Measurements from ENCODE around the gene KRTAP21-1. TPM values are rescaled to one million over a fixed set of nuclear protein-coding genes. Genes with fewer than 3 reads are reported as not detected.
A peak's percentile ranks its signal among the peaks of the same experiment; 100 is the strongest.

The KRTAP21-1 gene
- total RNA-seq, 1 donor from 2014 or later = not detected

DNA sequence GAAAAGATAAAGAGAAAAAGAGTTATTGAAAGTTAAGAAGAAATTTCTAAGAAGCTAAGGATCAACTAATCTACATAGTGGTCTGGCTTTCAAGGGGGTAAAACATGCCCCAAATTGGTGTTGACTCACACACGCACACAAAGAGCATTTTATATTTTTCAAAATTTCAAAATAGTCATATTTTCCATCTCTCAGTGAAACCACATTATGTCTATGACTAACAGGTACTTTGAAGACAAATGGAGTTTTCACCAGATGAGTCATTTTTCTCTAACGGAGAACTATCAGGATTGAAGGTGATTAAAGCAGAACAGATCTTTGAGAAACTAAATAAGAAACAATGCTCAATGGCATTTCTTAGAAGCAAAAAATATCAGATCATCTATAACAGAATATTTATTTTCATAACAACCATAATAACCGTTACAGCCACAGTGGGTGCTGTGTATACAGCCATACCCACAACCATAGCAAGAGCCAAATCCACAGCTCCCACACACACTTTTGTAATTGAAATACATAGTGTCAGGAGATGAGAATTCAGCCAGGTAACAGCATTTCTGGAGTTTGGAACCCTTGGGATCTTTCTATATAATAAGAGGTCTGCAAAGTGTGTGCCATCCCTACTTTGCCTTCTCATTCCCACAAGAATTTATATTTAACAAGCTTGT lies 36.9 kb downstream of the KRTAP21-1 start, which contains the start of gene KRTAP21-3:
Gene KRTAP21-3 (minus strand): TSS at position 539 of the 671 bp plus-strand sequence. CDS start 18 bp downstream, at position 521.
- TF ChIP-seq, protein P1, sequence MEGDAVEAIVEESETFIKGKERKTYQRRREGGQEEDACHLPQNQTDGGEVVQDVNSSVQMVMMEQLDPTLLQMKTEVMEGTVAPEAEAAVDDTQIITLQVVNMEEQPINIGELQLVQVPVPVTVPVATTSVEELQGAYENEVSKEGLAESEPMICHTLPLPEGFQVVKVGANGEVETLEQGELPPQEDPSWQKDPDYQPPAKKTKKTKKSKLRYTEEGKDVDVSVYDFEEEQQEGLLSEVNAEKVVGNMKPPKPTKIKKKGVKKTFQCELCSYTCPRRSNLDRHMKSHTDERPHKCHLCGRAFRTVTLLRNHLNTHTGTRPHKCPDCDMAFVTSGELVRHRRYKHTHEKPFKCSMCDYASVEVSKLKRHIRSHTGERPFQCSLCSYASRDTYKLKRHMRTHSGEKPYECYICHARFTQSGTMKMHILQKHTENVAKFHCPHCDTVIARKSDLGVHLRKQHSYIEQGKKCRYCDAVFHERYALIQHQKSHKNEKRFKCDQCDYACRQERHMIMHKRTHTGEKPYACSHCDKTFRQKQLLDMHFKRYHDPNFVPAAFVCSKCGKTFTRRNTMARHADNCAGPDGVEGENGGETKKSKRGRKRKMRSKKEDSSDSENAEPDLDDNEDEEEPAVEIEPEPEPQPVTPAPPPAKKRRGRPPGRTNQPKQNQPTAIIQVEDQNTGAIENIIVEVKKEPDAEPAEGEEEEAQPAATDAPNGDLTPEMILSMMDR (IDR thresholded peaks at IDR 0.05; ENCODE audit: insufficient read depth, low read length, poor library complexity, severe bottlenecking) = no peak
- Histone ChIP-seq H3K27me3 (ENCODE audit: control insufficient read depth, insufficient read depth, low read length) (no peaks in the 10 kb centered on the region), H3K36me3 (ENCODE audit: control insufficient read depth, insufficient read depth, low read length) (no peaks in the 10 kb centered on the region), H3K4me3 (ENCODE audit: low read depth, low read length) (no peak within 1 kb of the TSS)
- peak; percentile 21 for DNase-seq (ENCODE audit: low read depth)

DNA sequence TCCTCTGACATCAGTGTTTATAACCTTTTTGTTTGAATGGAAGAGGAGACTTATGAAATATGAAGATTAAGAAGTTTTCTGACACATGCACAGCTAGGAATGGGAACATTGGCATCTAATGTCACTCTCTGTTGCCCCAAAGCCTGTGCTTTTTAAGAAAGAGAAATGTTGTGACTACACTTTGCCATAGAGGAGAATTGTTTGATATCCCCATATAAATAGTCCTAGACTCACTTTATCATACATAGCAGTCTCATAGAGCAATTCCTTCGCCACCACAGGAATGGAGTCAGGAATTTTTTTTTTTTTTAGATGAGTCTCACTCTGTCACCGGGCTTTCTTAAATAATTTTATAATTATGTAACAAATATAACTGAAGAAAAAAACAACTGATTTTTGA lies 38.1 kb downstream of the KRTAP21-1 start:
- TF ChIP-seq, protein P1 (IDR thresholded peaks at IDR 0.05; ENCODE audit: insufficient read depth, low read length, poor library complexity, severe bottlenecking) = no peak
- Histone ChIP-seq H3K27me3 (ENCODE audit: control insufficient read depth, insufficient read depth, low read length) (no peaks in the 10 kb centered on the region), H3K4me3 (ENCODE audit: low read depth, low read length) (no peak overlapping the region), H3K36me3 (ENCODE audit: control insufficient read depth, insufficient read depth, low read length) (no peaks in the 10 kb centered on the region)
- DNase-seq (ENCODE audit: low read depth) = no peak

DNA sequence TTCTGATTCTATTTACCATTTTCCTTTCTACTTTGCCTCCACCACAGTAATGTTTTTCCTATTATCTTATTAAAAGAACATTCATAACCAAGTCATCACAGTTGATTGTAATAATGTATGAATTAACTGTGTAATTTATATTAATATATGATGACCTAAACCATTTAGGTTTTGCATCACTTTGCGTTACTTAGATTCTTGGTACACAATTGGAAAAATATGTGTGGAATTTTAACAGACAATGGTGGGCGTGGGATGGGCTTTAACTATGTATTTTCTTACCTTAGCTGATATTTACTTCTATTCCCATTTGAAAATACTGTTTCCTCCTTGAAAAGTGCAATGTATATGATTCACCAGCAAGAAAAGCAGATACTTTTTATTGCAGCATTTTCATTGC lies 40.3 kb downstream of the KRTAP21-1 start:
- DNase-seq (ENCODE audit: low read depth) = no peak
- TF ChIP-seq, protein P1 (IDR thresholded peaks at IDR 0.05; ENCODE audit: insufficient read depth, low read length, poor library complexity, severe bottlenecking) = no peak
- Histone ChIP-seq H3K36me3 (ENCODE audit: control insufficient read depth, insufficient read depth, low read length) (no peaks in the 10 kb centered on the region), H3K4me3 (ENCODE audit: low read depth, low read length) (no peak overlapping the region), H3K27me3 (ENCODE audit: control insufficient read depth, insufficient read depth, low read length) (no peaks in the 10 kb centered on the region)

DNA sequence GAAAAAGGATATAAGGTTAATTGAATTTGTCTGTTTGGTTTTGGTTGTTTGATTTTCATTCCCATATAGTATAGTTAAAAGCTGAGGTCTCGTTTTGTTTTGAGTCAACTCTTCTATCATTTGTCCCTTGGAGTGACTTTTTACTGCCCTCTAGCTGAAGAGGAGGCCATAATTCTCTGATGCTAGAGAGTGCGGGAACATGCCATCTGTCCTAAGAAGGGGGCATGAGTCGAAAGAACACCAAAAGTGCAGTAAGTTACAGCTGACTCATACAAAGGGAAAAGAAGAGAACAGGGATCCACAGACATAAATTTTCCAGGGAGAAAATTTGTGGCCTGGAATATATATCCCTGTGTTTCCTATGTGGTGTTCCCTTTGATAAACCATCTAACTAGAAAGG lies 40.8 kb downstream of the KRTAP21-1 start:
- Histone ChIP-seq H3K27me3 (ENCODE audit: control insufficient read depth, insufficient read depth, low read length) (no peaks in the 10 kb centered on the region), H3K4me3 (ENCODE audit: low read depth, low read length) (no peak overlapping the region), H3K36me3 (ENCODE audit: control insufficient read depth, insufficient read depth, low read length) (no peaks in the 10 kb centered on the region)
- TF ChIP-seq, protein P1 (IDR thresholded peaks at IDR 0.05; ENCODE audit: insufficient read depth, low read length, poor library complexity, severe bottlenecking) = no peak
- DNase-seq (ENCODE audit: low read depth) = no peak

DNA sequence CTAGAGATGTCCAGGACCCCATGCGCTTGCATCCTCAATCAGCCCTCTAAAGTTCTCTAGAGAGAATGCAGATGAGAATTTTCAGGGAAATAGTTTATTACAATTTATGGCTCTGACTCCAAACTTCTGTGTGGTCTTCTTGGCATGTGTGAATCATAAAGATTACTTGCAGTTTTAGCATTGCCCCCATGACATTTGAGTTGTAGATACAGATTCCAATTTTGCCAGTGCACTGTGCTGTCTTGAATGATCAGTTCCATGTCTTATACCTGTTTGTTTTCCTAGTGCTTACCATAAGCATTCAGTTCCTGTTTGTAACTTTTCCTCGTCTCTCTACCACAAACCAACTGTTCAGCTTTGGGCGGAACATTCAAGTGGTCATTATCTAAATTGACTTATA lies 41.5 kb downstream of the KRTAP21-1 start:
- DNase-seq (ENCODE audit: low read depth) = no peak
- TF ChIP-seq, protein P1 (IDR thresholded peaks at IDR 0.05; ENCODE audit: insufficient read depth, low read length, poor library complexity, severe bottlenecking) = no peak
- Histone ChIP-seq H3K36me3 (ENCODE audit: control insufficient read depth, insufficient read depth, low read length) (no peaks in the 10 kb centered on the region), H3K4me3 (ENCODE audit: low read depth, low read length) (no peak overlapping the region), H3K27me3 (ENCODE audit: control insufficient read depth, insufficient read depth, low read length) (no peaks in the 10 kb centered on the region)

DNA sequence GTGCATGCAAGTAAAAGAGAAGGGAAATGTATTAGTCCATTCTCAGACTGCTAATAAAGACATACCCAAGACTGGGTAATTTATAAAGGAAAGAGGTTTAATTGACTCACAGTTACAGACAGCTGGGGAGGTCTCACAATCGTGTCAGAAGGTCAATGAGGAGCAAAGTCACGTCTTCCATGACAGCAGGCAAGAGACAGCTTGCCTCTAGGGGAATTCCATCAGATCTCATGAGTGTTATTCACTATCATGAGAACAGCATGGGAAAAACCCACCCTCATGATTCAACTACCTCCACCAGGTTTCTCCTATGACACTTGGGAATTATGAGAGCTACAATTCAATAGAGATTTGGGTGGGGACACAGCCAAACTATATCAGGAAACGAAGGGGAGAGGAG lies 44.7 kb downstream of the KRTAP21-1 start:
- H3K27me3 ChIP-seq (ENCODE audit: control insufficient read depth, insufficient read depth, low read length) = no peaks in the 10 kb centered on the region
- TF ChIP-seq, protein P1 (IDR thresholded peaks at IDR 0.05; ENCODE audit: insufficient read depth, low read length, poor library complexity, severe bottlenecking) = no peak
- H3K36me3 ChIP-seq (ENCODE audit: control insufficient read depth, insufficient read depth, low read length) = no peaks in the 10 kb centered on the region
- no peak for DNase-seq (ENCODE audit: low read depth)
- H3K4me3 ChIP-seq (ENCODE audit: low read depth, low read length) = no peak overlapping the region
